ENCODE data around the gene PIAS1. TPM values are rescaled to one million over a fixed set of nuclear protein-coding genes. Genes with fewer than 3 reads are reported as not detected.

PIAS1 gene
- total and polyA plus RNA-seq, 11 donors = 6.2 to 37.8 (median 29.4) TPM

- WGBS, 4 donors = 0 to 1% (median 1%) methylated on average over 23 to 82 of the region's 82 CpGs
- H3K4me1 ChIP-seq = peaks cover 0 to 42% (median 14%) of the 10 kb centered on the region in 12 donors
- H3K27me3 ChIP-seq = no peaks in the 10 kb centered on the region
- H3K9me3 ChIP-seq = no peaks in the 10 kb centered on the region
- H3K4me3 ChIP-seq = peak within 1 kb of the TSS; percentile 78 to 99 (median 93)
- peak in 2 of 12 donors; percentile 5 to 11 for TF ChIP-seq CTCF (IDR thresholded peaks at IDR 0.05)
- TF ChIP-seq POLR2A (IDR thresholded peaks at IDR 0.05) = peak in 1 of 2 donors; percentile 56
- DNase-seq (peak; percentile 82 to 91 (median 85)), ATAC-seq (peak; percentile 78 to 98 (median 94))
- H3K27ac ChIP-seq = peak within 1 kb of the TSS in 11 of 12 donors; percentile 61 to 90 (median 78)
- intact Hi-C loops (cut with DNase I) = loop anchor here in 1 of 10 donors (10.0 kb wide), 1 partner anchor 65 kb away; no protein-coding TSS in a partner anchor
- no peaks in the 10 kb centered on the region for H3K36me3 ChIP-seq
Measured at GRCh38 chr15:68229386-68230156, 175.5 kb downstream of the PIAS1 start, which contains the start of gene CLN6. TSS of gene CLN6 (minus strand) at chr15:68229728. CDS start at chr15:68229584, 144 bp downstream.

DNA sequence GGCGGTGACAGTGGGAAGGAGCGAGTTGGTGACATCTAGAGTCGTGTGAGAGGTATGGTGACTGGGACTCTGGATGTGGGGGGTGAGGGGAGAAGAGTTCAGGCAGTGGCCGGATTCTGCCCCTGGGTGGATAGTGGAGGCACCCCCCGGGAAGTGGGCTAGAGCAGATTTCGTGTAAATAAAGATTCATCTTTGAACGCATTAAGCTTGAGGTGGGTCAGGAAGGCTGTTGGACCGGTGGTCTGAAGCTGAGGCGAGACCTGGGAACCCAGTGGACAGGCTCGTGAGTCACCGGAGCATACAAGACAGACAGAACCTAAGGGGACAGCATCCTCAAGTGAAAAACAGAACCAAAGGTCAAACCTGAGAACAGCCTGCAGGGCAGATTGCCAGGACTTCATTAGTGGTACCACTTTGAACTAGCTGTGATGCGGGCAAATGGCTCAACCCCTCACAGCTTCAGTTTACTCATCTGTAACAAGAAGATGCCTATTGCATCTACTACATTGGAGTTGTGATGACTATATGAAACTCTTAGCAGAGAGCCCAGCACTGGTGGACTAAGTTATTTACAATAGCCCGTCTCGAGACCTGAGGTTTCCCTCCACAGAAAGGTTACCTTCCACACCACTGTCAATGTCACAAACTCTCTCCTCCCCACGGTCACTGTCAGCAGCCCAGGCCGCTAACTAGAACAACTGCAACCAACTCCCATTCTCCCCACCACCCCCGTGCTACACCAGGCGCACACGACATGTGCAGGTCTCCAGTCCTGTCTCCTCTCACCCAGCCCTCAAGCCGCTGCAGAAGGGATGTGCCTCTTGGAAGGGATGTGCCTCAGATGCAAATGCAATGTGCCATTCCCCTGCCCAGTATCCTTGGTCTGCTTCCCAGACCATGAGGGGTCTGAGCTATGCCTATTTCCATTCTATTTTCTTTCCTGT is 176.3 kb downstream of the PIAS1 start:
- no peak for DNase-seq
- ATAC-seq = peak in 2 of 4 donors; percentile 10 to 55
- 61 to 64% (median 63%) methylated on average over 20 of the region's 20 CpGs for WGBS, 4 donors

DNA sequence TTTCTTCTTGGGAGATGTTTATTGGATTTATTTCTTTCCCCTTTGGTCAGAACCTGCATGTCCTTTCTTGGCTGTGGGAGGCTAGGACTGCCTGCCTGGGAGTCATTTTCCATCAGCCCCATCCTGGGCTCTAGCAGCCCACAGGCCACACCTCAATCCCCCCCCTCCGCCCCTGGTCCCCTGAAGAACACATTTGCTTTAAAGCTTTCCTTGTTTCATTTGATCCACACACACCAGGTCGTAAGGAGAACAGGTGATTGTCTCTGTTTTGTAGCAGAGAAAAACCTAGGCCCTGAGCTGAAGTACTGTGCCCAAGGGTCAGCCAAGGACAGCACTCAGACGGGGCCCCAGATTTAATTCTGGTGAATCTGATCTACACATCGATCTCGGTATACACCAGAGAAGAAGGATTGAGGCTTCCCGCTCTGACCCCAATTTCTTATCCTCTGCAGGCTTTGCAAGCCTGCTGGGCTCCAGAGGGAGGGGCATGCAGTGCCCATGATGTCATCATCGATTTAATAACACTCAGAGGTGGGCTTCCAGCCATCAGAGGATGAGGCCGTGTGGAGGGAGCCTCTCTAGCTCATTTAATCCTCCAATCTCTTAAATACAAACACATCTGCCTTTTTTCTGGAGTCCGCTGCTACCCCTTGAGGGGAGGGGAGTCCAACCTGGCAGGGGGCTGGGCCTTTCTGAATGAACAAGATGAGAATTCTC is 177.1 kb downstream of the PIAS1 start:
- Histone ChIP-seq H3K27me3 (no peaks in the 10 kb centered on the region), H3K27ac (no peak overlapping the region), H3K9me3 (no peaks in the 10 kb centered on the region), H3K36me3 (no peaks in the 10 kb centered on the region), H3K4me1 (peaks cover 0 to 42% (median 14%) of the 10 kb centered on the region in 12 donors), H3K4me3 (no peak overlapping the region)
- intact Hi-C loops (cut with DNase I) = no loop called here
- WGBS, 4 donors = 80 to 84% (median 82%) methylated on average over 9 of the region's 9 CpGs
- no peak for TF ChIP-seq CTCF (IDR thresholded peaks at IDR 0.05)
- ATAC-seq = no peak
- DNase-seq = no peak

More for the DNA sequence above, 176.3 kb downstream of the PIAS1 start:
- Histone ChIP-seq H3K27ac (peak overlapping the region in 9 of 12 donors; percentile 43 to 90 (median 78)), H3K4me1 (peaks cover 0 to 42% (median 14%) of the 10 kb centered on the region in 12 donors), H3K9me3 (no peaks in the 10 kb centered on the region), H3K36me3 (no peaks in the 10 kb centered on the region), H3K4me3 (peak overlapping the region; percentile 78 to 99 (median 93)), H3K27me3 (no peaks in the 10 kb centered on the region)
- intact Hi-C loops (cut with DNase I) = no loop called here
- TF ChIP-seq POLR2A (IDR thresholded peaks at IDR 0.05) (no peak), CTCF (IDR thresholded peaks at IDR 0.05) (no peak)
